ENCODE data around the gene EIF3D.

EIF3D gene

GRCh38 chr22:36528795-36529751, at the start of gene EIF3D:
Gene EIF3D, minus strand, starts transcription at chr22:36529166. Its CDS starts 3,045 bp downstream, at chr22:36526121.
- 0 out of 2 replicates have a peak, but pooled peaks cover 6% of the 10 kb centered on the region for H3K9me3 ChIP-seq
- H3K27me3 ChIP-seq = no peaks in the 10 kb centered on the region
- H3K27ac ChIP-seq = peak within 1 kb of the TSS; percentile 97
- TF ChIP-seq Cebpa-rat (IDR thresholded peaks at IDR 0.05) = no peak
- H3K9ac ChIP-seq = peak within 1 kb of the TSS; percentile 99
- peaks cover 33% of the 10 kb centered on the region for H3K36me3 ChIP-seq
- peaks cover 43% of the 10 kb centered on the region for H4K20me1 ChIP-seq
- peak within 1 kb of the TSS; percentile 96 for H3K4me3 ChIP-seq
- peaks cover 23% of the 10 kb centered on the region for H3K4me1 ChIP-seq
- H3K4me2 ChIP-seq = peak within 1 kb of the TSS; percentile 98

GRCh38 chr22:36578619-36579018, 49.7 kb upstream of the EIF3D start:
- Histone ChIP-seq H3K9me3 (no peaks in the 10 kb centered on the region), H3K4me2 (no peak overlapping the region), H3K9ac (no peak overlapping the region), H3K27ac (no peak overlapping the region), H3K4me1 (peaks cover 2% of the 10 kb centered on the region; the same call in 1 of the 2 replicates), H4K20me1 (no peaks in the 10 kb centered on the region), H3K4me3 (no peak overlapping the region), H3K36me3 (no peaks in the 10 kb centered on the region), H3K27me3 (no peaks in the 10 kb centered on the region)
- no peak for TF ChIP-seq Cebpa-rat (IDR thresholded peaks at IDR 0.05)

GRCh38 chr22:36577019-36577418, 48.1 kb upstream of the EIF3D start:
- Histone ChIP-seq H3K36me3 (no peaks in the 10 kb centered on the region), H3K4me1 (no peaks in the 10 kb centered on the region), H3K4me2 (no peak overlapping the region), H3K9ac (no peak overlapping the region), H3K4me3 (no peak overlapping the region), H4K20me1 (no peaks in the 10 kb centered on the region), H3K27ac (no peak overlapping the region), H3K27me3 (no peaks in the 10 kb centered on the region), H3K9me3 (no peaks in the 10 kb centered on the region)
- no peak for TF ChIP-seq Cebpa-rat (IDR thresholded peaks at IDR 0.05)

- no peaks in the 10 kb centered on the region for H3K36me3 ChIP-seq
- no peak overlapping the region for H3K9ac ChIP-seq
- H3K27ac ChIP-seq = no peak overlapping the region
- TF ChIP-seq Cebpa-rat (IDR thresholded peaks at IDR 0.05) = no peak
- no peaks in the 10 kb centered on the region for H4K20me1 ChIP-seq
- no peaks in the 10 kb centered on the region for H3K27me3 ChIP-seq
- H3K4me1 ChIP-seq = no peaks in the 10 kb centered on the region
- no peak overlapping the region for H3K4me3 ChIP-seq
- no peaks in the 10 kb centered on the region for H3K9me3 ChIP-seq
- H3K4me2 ChIP-seq = no peak overlapping the region
These were observed 45.8 kb upstream of the EIF3D start for GRCh38 chr22:36574728-36575127.

- no peaks in the 10 kb centered on the region for H4K20me1 ChIP-seq
- H3K9me3 ChIP-seq = no peaks in the 10 kb centered on the region
- H3K9ac ChIP-seq = no peak overlapping the region
- H3K4me3 ChIP-seq = no peak overlapping the region
- no peak overlapping the region for H3K27ac ChIP-seq
- no peak overlapping the region for H3K4me2 ChIP-seq
- H3K36me3 ChIP-seq = no peaks in the 10 kb centered on the region
- no peak for TF ChIP-seq Cebpa-rat (IDR thresholded peaks at IDR 0.05)
- no peaks in the 10 kb centered on the region for H3K27me3 ChIP-seq
- no peaks in the 10 kb centered on the region for H3K4me1 ChIP-seq
These were observed 44.9 kb upstream of the EIF3D start for GRCh38 chr22:36573815-36574363.

- H3K9ac ChIP-seq = no peak overlapping the region
- no peaks in the 10 kb centered on the region for H3K27me3 ChIP-seq
- no peak for TF ChIP-seq Cebpa-rat (IDR thresholded peaks at IDR 0.05)
- no peak overlapping the region for H3K4me3 ChIP-seq
- H3K4me2 ChIP-seq = no peak overlapping the region
- H3K4me1 ChIP-seq = no peaks in the 10 kb centered on the region
- no peak overlapping the region for H3K27ac ChIP-seq
- no peaks in the 10 kb centered on the region for H3K36me3 ChIP-seq
- no peaks in the 10 kb centered on the region for H3K9me3 ChIP-seq
- H4K20me1 ChIP-seq = no peaks in the 10 kb centered on the region
These were observed 43.0 kb upstream of the EIF3D start for GRCh38 chr22:36571991-36572390.

- Histone ChIP-seq H3K9me3 (no peaks in the 10 kb centered on the region), H3K27ac (no peak overlapping the region), H3K27me3 (peaks cover 4% of the 10 kb centered on the region), H4K20me1 (no peaks in the 10 kb centered on the region), H3K4me1 (no peaks in the 10 kb centered on the region), H3K4me3 (no peak overlapping the region), H3K4me2 (no peak overlapping the region), H3K9ac (no peak overlapping the region), H3K36me3 (no peaks in the 10 kb centered on the region)
- TF ChIP-seq Cebpa-rat (IDR thresholded peaks at IDR 0.05) = no peak
These were observed 41.0 kb upstream of the EIF3D start for GRCh38 chr22:36569999-36570398.

- H3K27me3 ChIP-seq = peaks cover 13% of the 10 kb centered on the region
- no peak overlapping the region for H3K27ac ChIP-seq
- H4K20me1 ChIP-seq = no peaks in the 10 kb centered on the region
- no peak overlapping the region for H3K4me2 ChIP-seq
- no peaks in the 10 kb centered on the region for H3K4me1 ChIP-seq
- H3K9me3 ChIP-seq = no peaks in the 10 kb centered on the region
- no peaks in the 10 kb centered on the region for H3K36me3 ChIP-seq
- H3K9ac ChIP-seq = no peak overlapping the region
- no peak overlapping the region for H3K4me3 ChIP-seq
- no peak for TF ChIP-seq Cebpa-rat (IDR thresholded peaks at IDR 0.05)
These were observed 39.9 kb upstream of the EIF3D start for GRCh38 chr22:36568846-36569245.

GRCh38 chr22:36566720-36567119, 37.8 kb upstream of the EIF3D start:
- Histone ChIP-seq H3K4me2 (no peak overlapping the region), H3K4me3 (no peak overlapping the region), H3K4me1 (peaks cover 20% of the 10 kb centered on the region), H3K9ac (no peak overlapping the region), H3K36me3 (no peaks in the 10 kb centered on the region), H3K27me3 (peaks cover 21% of the 10 kb centered on the region), H4K20me1 (no peaks in the 10 kb centered on the region), H3K9me3 (no peaks in the 10 kb centered on the region), H3K27ac (no peak overlapping the region)
- no peak for TF ChIP-seq Cebpa-rat (IDR thresholded peaks at IDR 0.05)

- Histone ChIP-seq H3K9ac (no peak overlapping the region), H3K27me3 (peaks cover 21% of the 10 kb centered on the region), H3K36me3 (no peaks in the 10 kb centered on the region), H3K27ac (no peak overlapping the region), H4K20me1 (no peaks in the 10 kb centered on the region), H3K9me3 (no peaks in the 10 kb centered on the region), H3K4me2 (no peak overlapping the region), H3K4me1 (peaks cover 27% of the 10 kb centered on the region), H3K4me3 (no peak overlapping the region)
- TF ChIP-seq Cebpa-rat (IDR thresholded peaks at IDR 0.05) = no peak
These were observed 36.7 kb upstream of the EIF3D start for GRCh38 chr22:36565686-36566085.

Data from BLaER1 (cell line).